SK-N-SH (cell line): ENCODE results near the gene CELF2.

ENCODE experiments used
- CTCF ChIP-seq: fragments of 200-600 bp; sonication (generic); IDR thresholded peaks from 2 replicates; pipeline ENCODE4 v1.6.1; 2017; ENCODE audit warnings: antibody characterized with exemption, mild to moderate bottlenecking, moderate library complexity
- NRF1 ChIP-seq: IDR thresholded peaks from 2 replicates; pipeline ENCODE4 v1.6.1; 2012; ENCODE audit warnings: low read depth, mild to moderate bottlenecking, low read length

DNA sequence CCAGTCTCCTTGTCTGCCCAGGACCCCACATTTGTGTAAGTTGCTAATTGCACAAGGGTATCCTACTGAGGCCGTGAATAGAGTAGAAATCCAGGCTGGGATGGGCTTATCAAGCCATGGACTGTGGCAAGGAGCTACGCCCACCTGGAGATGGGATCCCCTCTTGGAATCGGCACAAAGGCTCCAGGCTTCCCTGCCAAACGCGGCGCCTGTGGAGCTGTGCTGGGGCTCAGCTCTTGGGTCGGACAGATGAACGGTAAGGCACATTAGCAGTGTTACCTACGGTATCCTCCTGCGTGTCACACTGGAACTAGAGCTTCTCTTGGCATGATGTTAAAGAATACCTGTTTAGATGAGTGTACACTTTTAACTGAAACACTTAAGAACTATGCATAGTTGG, 196.7 kb downstream of the CELF2 start:
- no peak for TF ChIP-seq NRF1
- TF ChIP-seq CTCF = no peak
